Natural killer cell (primary cell): ENCODE data around the gene SOX6. TPM values are rescaled to one million over a fixed set of nuclear protein-coding genes. Genes with fewer than 3 reads are reported as not detected.

Experiments used
- ATAC-seq, 3 donors: fragments of 150-1000 bp in 2 of 3; fragments of 200-7000 bp in 1 of 3; cut with Tn5 transposase; 1 replicate in 1 of 3; 2 replicates in 2 of 3; pipeline ENCODE4 v1.10.0; 2021; ENCODE audit warnings: mild to moderate bottlenecking in 2 of 3, moderate library complexity in 2 of 3
- DNase-seq, 2 donors: peaks; one replicate each; pipeline versions ENCODE4 v3.0.0 to v3.0.0-alpha.2; 2013 to 2021; ENCODE audit warnings: mixed read lengths in 1 of 2
- H3K27ac ChIP-seq: one replicate; pipeline ENCODE4 v1.5.1; 2013; ENCODE audit warnings: mild to moderate bottlenecking, low read length
- H3K27me3 ChIP-seq: one replicate; pipeline ENCODE4 v1.6.1; 2013; ENCODE audit warnings: low read length; ENCODE audit not compliant: control insufficient read depth, insufficient read depth
- H3K36me3 ChIP-seq: one replicate; pipeline ENCODE4 v1.6.1; 2013; ENCODE audit warnings: low read length; ENCODE audit not compliant: control insufficient read depth, insufficient read depth
- H3K4me1 ChIP-seq: one replicate; pipeline ENCODE4 v1.6.1; 2013; ENCODE audit warnings: low read length; ENCODE audit not compliant: control insufficient read depth, insufficient read depth
- H3K4me3 ChIP-seq: one replicate; pipeline ENCODE4 v1.5.1; 2013; ENCODE audit warnings: low read length
- H3K9me3 ChIP-seq: one replicate; pipeline ENCODE4 v1.6.1; 2013; ENCODE audit warnings: low read length; ENCODE audit not compliant: control insufficient read depth, insufficient read depth
- H3K27ac Mint-ChIP-seq, 2 donors: one replicate each; pipeline ENCODE4 v1.8.0; 2022; ENCODE audit warnings: mild to moderate bottlenecking in 2 of 2, mixed read lengths in 2 of 2, moderate library complexity in 1 of 2
- H3K27me3 Mint-ChIP-seq, 2 donors: one replicate each; pipeline ENCODE4 v1.8.0; 2022; ENCODE audit warnings: low read depth in 2 of 2, mixed read lengths in 2 of 2
- H3K36me3 Mint-ChIP-seq: one replicate; pipeline ENCODE4 v1.8.0; 2022; ENCODE audit warnings: mixed read lengths
- H3K4me1 Mint-ChIP-seq, 2 donors: one replicate each; pipeline ENCODE4 v1.8.0; 2022; ENCODE audit warnings: mixed read lengths in 2 of 2
- H3K4me3 Mint-ChIP-seq: one replicate; pipeline ENCODE4 v1.8.0; 2022; ENCODE audit warnings: mild to moderate bottlenecking, moderate library complexity, mixed read lengths
- H3K9me3 Mint-ChIP-seq, 2 donors: one replicate each; pipeline ENCODE4 v1.8.0; 2022; ENCODE audit warnings: mixed read lengths in 2 of 2
- CTCF ChIP-seq: fragments of 200-600 bp; IDR thresholded peaks from one replicate; pipeline ENCODE4 v1.8.0; 2022; ENCODE audit warnings: antibody characterized with exemption
- WGBS: methylation state at CpG from one replicate; pipeline ENCODE4 v1.1.7; 2013; ENCODE audit warnings: missing lambda C conversion rate; ENCODE audit not compliant: insufficient coverage; 5-methylcytosine and 5-hydroxymethylcytosine counted together
- intact Hi-C: fragments of 100-400 bp; cut with micrococcal nuclease; formaldehyde crosslinking; loops from one replicate; pipeline ENCODE4 v1.14.2; 2022
- total RNA-seq, 4 donors: library from RNA; stranded (reverse); fragments of 120-200 nt in 1 of 4; gene quantifications; one replicate each; pipeline versions ENCODE4 v1.2.3 to v1.2.4, GENCODE V29; 2013 to 2022

SOX6 gene
- total RNA-seq, 3 donors from 2014 or later (not counting 1 experiment from before 2014, with no cell fraction given), result 0.27 TPM; not detected in 2

DNA sequence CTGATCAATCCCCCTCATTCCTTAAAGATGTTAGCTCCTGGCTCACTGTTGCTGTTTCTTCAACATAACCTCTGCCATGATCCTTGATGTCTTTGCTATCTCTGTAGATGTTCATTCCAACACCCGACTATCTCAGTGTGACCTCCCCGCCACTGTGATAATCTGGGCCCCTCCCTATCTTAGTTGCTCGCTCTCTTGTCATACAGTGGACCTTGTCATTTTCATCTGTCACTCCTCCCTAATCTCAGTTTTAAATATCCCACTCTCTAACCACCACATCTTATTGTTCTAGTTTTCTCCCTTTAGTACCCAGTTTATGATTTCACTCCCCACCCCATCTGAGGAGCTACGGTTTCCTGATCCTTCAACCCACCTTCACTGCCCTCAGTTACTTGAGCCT lies 379.2 kb downstream of the SOX6 start:
- no peak overlapping the region for H3K27ac Mint-ChIP-seq
- WGBS, result 84% methylated on average over 4 of the region's 4 CpGs
- H3K27me3 Mint-ChIP-seq, result no peaks in the 10 kb centered on the region
- no peak overlapping the region for H3K4me3 Mint-ChIP-seq
- no peaks in the 10 kb centered on the region for H3K4me1 Mint-ChIP-seq
- Histone ChIP-seq H3K9me3 (no peaks in the 10 kb centered on the region), H3K4me3 (no peak overlapping the region), H3K36me3 (no peaks in the 10 kb centered on the region), H3K27me3 (no peaks in the 10 kb centered on the region), H3K27ac (no peak overlapping the region), H3K4me1 (no peaks in the 10 kb centered on the region)
- DNase-seq, result no peak
- H3K9me3 Mint-ChIP-seq, result no peaks in the 10 kb centered on the region
- H3K36me3 Mint-ChIP-seq, result no peaks in the 10 kb centered on the region
- TF ChIP-seq CTCF, result no peak
- no peak for ATAC-seq
- intact Hi-C loops, result no loop called here

DNA sequence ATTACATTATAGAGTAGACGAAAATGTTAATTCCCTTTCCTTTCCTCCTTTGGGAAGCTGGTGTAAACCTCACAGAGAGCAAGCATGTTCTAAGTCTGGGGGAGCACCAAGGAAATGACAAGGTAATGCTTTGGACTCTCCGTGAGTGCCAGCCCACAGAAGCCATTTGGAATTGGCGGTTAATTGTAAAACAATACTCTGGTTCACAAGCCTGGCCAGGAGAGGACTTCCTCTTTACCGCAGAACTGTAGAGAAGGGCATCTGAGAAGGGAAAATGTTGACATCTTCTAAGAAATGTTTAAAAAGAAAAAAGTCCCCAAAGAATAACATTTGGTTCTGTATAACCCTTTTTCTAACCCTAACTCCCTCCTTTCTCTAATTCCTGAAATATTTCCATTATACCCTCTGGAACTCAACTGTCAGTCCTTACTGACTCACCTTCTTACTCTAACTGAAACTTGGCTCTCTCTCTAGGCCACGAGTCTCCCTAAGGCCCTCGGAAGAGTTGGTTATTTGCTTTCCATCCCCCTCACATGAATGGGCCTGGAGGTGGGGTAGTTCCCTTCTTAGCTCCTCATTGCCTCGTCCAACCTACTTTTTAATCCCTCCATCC lies 379.8 kb downstream of the SOX6 start:
- DNase-seq (no peak), ATAC-seq (no peak)
- no peaks in the 10 kb centered on the region for H3K36me3 Mint-ChIP-seq
- H3K9me3 Mint-ChIP-seq, result no peaks in the 10 kb centered on the region
- Histone ChIP-seq H3K9me3 (no peaks in the 10 kb centered on the region), H3K27ac (no peak overlapping the region), H3K4me3 (no peak overlapping the region), H3K27me3 (no peaks in the 10 kb centered on the region), H3K36me3 (no peaks in the 10 kb centered on the region), H3K4me1 (no peaks in the 10 kb centered on the region)
- intact Hi-C loops, result no loop called here
- 76% methylated on average over 6 of the region's 7 CpGs for WGBS
- H3K4me3 Mint-ChIP-seq, result no peak overlapping the region
- no peaks in the 10 kb centered on the region for H3K27me3 Mint-ChIP-seq
- no peak for TF ChIP-seq CTCF
- no peaks in the 10 kb centered on the region for H3K4me1 Mint-ChIP-seq
- H3K27ac Mint-ChIP-seq, result no peak overlapping the region

GRCh38 chr11:15975742-15976141 lies 380.6 kb downstream of the SOX6 start:
- H3K36me3 ChIP-seq, result no peaks in the 10 kb centered on the region
- no peak overlapping the region for H3K4me3 ChIP-seq
- H3K4me1 Mint-ChIP-seq, result no peaks in the 10 kb centered on the region
- H3K27me3 Mint-ChIP-seq, result no peaks in the 10 kb centered on the region
- DNase-seq (no peak), ATAC-seq (no peak)
- TF ChIP-seq CTCF, result no peak
- no peak overlapping the region for H3K27ac Mint-ChIP-seq
- no peaks in the 10 kb centered on the region for H3K4me1 ChIP-seq
- intact Hi-C loops, result no loop called here
- no peak overlapping the region for H3K4me3 Mint-ChIP-seq
- no peaks in the 10 kb centered on the region for H3K36me3 Mint-ChIP-seq
- H3K9me3 Mint-ChIP-seq, result no peaks in the 10 kb centered on the region
- H3K9me3 ChIP-seq, result no peaks in the 10 kb centered on the region
- H3K27ac ChIP-seq, result no peak overlapping the region
- 100% methylated on average over 1 of the region's 2 CpGs for WGBS
- H3K27me3 ChIP-seq, result no peaks in the 10 kb centered on the region

DNA sequence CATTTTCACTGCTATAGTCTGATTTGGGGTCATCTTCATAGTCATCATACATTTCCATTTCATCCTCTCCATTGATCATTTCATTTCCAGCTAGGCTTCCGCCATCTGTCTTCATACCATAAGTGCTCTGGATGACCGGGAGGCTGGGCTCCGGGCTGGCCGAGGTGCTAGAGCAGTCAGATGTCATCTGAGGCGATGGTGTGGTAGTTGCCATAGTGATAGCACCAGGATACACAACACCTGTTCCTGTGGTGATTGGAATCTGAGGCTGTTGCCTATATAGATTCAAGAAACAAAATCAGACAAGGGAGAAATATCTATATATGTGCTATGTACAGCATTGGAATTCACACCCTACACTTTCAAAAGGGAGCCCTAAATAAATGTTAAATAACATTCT lies 383.5 kb downstream of the SOX6 start:
- no peak overlapping the region for H3K27ac Mint-ChIP-seq
- no peaks in the 10 kb centered on the region for H3K27me3 Mint-ChIP-seq
- intact Hi-C loops, result no loop called here
- 91% methylated on average over 5 of the region's 5 CpGs for WGBS
- H3K9me3 Mint-ChIP-seq, result no peaks in the 10 kb centered on the region
- Histone ChIP-seq H3K9me3 (peaks cover 2% of the 10 kb centered on the region), H3K27me3 (no peaks in the 10 kb centered on the region), H3K4me3 (no peak overlapping the region), H3K4me1 (no peaks in the 10 kb centered on the region), H3K27ac (no peak overlapping the region), H3K36me3 (no peaks in the 10 kb centered on the region)
- ATAC-seq (no peak), DNase-seq (no peak)
- no peaks in the 10 kb centered on the region for H3K4me1 Mint-ChIP-seq
- H3K36me3 Mint-ChIP-seq, result no peaks in the 10 kb centered on the region
- H3K4me3 Mint-ChIP-seq, result no peak overlapping the region
- TF ChIP-seq CTCF, result no peak
